CD4-positive, alpha-beta memory T cell (primary cell): Measurements from ENCODE around the gene TBC1D21. TPM values are rescaled to one million over a fixed set of nuclear protein-coding genes. Genes with fewer than 3 reads are reported as not detected.
"Not testable (repeated sequence)": the region's sequence is repeated elsewhere in the genome, so short reads cannot be mapped to it uniquely, and the experiment has no call there.

Source experiments
- CTCF ChIA-PET: fragments of 350-600 bp; sonication (Branson Sonifier 250); formaldehyde crosslinking; loops from one replicate; lab custom pipeline; 2021; ENCODE audit warnings: inconsistent platforms; ENCODE audit not compliant: partially characterized antibody; lab: Charles Lee
- POLR2A ChIA-PET: fragments of 350-600 bp; sonication (Branson Sonifier 250); formaldehyde crosslinking; loops from one replicate; lab custom pipeline; 2021; ENCODE audit not compliant: partially characterized antibody; lab: Charles Lee
- DNase-seq, 5 donors: peaks; one replicate each; pipeline versions ENCODE4 v3.0.0 to v3.0.0-alpha.2; 2020 to 2022; ENCODE audit warnings: mixed read lengths in 1 of 5
- H3K27ac ChIP-seq: one replicate; pipeline ENCODE4 v1.7.0; 2013; ENCODE audit warnings: low read depth, low read length
- H3K27me3 ChIP-seq: 2 replicates; pipeline ENCODE4 v1.7.0; 2013; ENCODE audit warnings: mild to moderate bottlenecking, low read length, moderate library complexity; ENCODE audit not compliant: insufficient read depth
- H3K36me3 ChIP-seq: 2 replicates; pipeline ENCODE4 v1.7.0; 2013; ENCODE audit warnings: mild to moderate bottlenecking, low read length, moderate library complexity; ENCODE audit not compliant: insufficient read depth
- H3K4me1 ChIP-seq: 2 replicates; pipeline ENCODE4 v1.7.0; 2013; ENCODE audit warnings: mild to moderate bottlenecking, low read length, moderate library complexity; ENCODE audit not compliant: insufficient read depth
- H3K4me3 ChIP-seq, 2 donors: one replicate each; pipeline ENCODE4 v1.7.0; 2013; ENCODE audit warnings: low read length in 2 of 2, mild to moderate bottlenecking in 1 of 2
- H3K9me3 ChIP-seq, 2 donors: one replicate each; pipeline ENCODE4 v1.7.0; 2013; ENCODE audit warnings: low read length in 2 of 2, control low read depth in 1 of 2; ENCODE audit not compliant: control insufficient read depth in 1 of 2
- H3K27ac Mint-ChIP-seq, 7 donors: one replicate each; pipeline ENCODE4 v1.8.0; 2020 to 2021; ENCODE audit warnings: mixed read lengths in 7 of 7, mild to moderate bottlenecking in 6 of 7, inconsistent platforms in 3 of 7, moderate library complexity in 3 of 7
- H3K27me3 Mint-ChIP-seq, 2 donors: one replicate each; pipeline ENCODE4 v1.8.0; 2020 to 2021; ENCODE audit warnings: mixed read lengths in 2 of 2
- H3K36me3 Mint-ChIP-seq, 2 donors: one replicate each; pipeline ENCODE4 v1.8.0; 2020 to 2021; ENCODE audit warnings: mixed read lengths in 2 of 2, inconsistent platforms in 1 of 2, mild to moderate bottlenecking in 1 of 2
- H3K4me1 Mint-ChIP-seq, 4 donors: one replicate each; pipeline ENCODE4 v1.8.0; 2020 to 2021; ENCODE audit warnings: mixed read lengths in 4 of 4, mild to moderate bottlenecking in 1 of 4
- H3K4me3 Mint-ChIP-seq, 8 donors: one replicate each; pipeline ENCODE4 v1.8.0; 2020 to 2021; ENCODE audit warnings: mixed read lengths in 8 of 8, mild to moderate bottlenecking in 7 of 8, moderate library complexity in 6 of 8, inconsistent platforms in 3 of 8
- H3K9me3 Mint-ChIP-seq, 8 donors: one replicate each; pipeline ENCODE4 v1.8.0; 2020 to 2021; ENCODE audit warnings: mixed read lengths in 8 of 8, mild to moderate bottlenecking in 5 of 8, inconsistent platforms in 3 of 8, moderate library complexity in 1 of 8
- intact Hi-C: fragments of 100-400 bp; cut with micrococcal nuclease; formaldehyde crosslinking; loops from one replicate; pipeline ENCODE4 v1.15.1; 2023
- polyA plus RNA-seq, 2 donors: library from polyadenylated mRNA; unstranded; fragments of 300-500 nt; fragmentation: Illumina TruSeq; gene quantifications; one replicate each; pipeline ENCODE4 v1.2.3, GENCODE V29; 2021
- total RNA-seq, 2 experiments: library from RNA; stranded (reverse); gene quantifications; one replicate each; pipeline ENCODE4 v1.2.3, GENCODE V29; 2021

TBC1D21 gene
- total and polyA plus RNA-seq, 4 experiments from 2014 or later, result not detected

GRCh38 chr15:73936181-73936580 lies 62.8 kb downstream of the TBC1D21 start:
- Histone ChIP-seq H3K9me3 (no peaks in the 10 kb centered on the region), H3K27me3 (no peaks in the 10 kb centered on the region), H3K36me3 (no peaks in the 10 kb centered on the region), H3K4me1 (peaks cover 36% of the 10 kb centered on the region), H3K27ac (no peak overlapping the region), H3K4me3 (no peak overlapping the region)
- ChIA-PET CTCF (interaction anchor here (0.9 to 2.5 kb wide), 7 partner anchors 9 to 62 kb away, joined by 4 to 9 read pairs (median 7); no protein-coding TSS in a partner anchor), POLR2A (interaction anchor here (1.8 to 2.3 kb wide), 2 partner anchors 9 to 29 kb away, joined by 5 to 12 read pairs; no protein-coding TSS in a partner anchor)
- Mint-ChIP-seq H3K9me3 (peaks cover 0 to 3% (median 0%) of the 10 kb centered on the region in 8 donors), H3K27ac (peak overlapping the region in 5 of 7 donors; percentile 1 to 76 (median 37)), H3K27me3 (no peaks in the 10 kb centered on the region), H3K4me3 (no peak overlapping the region), H3K4me1 (peaks cover 15 to 45% (median 34%) of the 10 kb centered on the region in 4 donors), H3K36me3 (no peaks in the 10 kb centered on the region)
- DNase-seq, result no peak
- intact Hi-C loops, result no loop called here

GRCh38 chr15:73936588-73937290 lies 63.4 kb downstream of the TBC1D21 start:
- H3K4me1 ChIP-seq, result peaks cover 38% of the 10 kb centered on the region
- peak overlapping the region in 6 of 7 donors; percentile 1 to 76 (median 40) for H3K27ac Mint-ChIP-seq

DNA sequence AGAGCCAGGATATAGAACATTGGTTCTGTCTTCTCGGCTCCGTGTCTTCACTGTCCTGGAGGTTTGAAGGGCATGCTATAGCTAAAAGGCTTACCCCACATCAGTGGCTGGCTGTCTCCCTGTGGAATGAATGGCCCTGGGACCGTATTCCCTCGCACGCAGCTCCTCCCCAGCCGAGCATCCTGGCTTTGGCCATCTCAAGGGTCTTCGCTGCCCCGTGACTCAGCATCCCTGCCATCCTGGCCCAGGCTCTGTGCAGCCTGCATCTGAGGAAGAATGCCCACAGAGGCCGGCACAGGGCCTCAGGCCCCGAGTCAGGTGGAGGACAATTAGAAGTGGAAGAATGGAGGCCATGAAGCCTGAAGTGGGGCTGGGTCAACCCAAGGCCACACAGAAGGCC lies 63.9 kb downstream of the TBC1D21 start:
- Histone ChIP-seq H3K36me3 (no peaks in the 10 kb centered on the region), H3K4me1 (peaks cover 40% of the 10 kb centered on the region), H3K27me3 (no peaks in the 10 kb centered on the region), H3K27ac (no peak overlapping the region), H3K4me3 (no peak overlapping the region), H3K9me3 (no peaks in the 10 kb centered on the region)
- H3K27ac Mint-ChIP-seq, result peak overlapping the region in 1 of 7 donors; percentile 8
- no peaks in the 10 kb centered on the region for H3K36me3 Mint-ChIP-seq
- no peak for DNase-seq
- H3K4me1 Mint-ChIP-seq, result peaks cover 21 to 47% (median 37%) of the 10 kb centered on the region in 4 donors
- CTCF ChIA-PET, result interaction anchor here (0.7 to 2.4 kb wide), 5 partner anchors 10 to 35 kb away, joined by 4 to 7 read pairs (median 6); no protein-coding TSS in a partner anchor
- no peak overlapping the region for H3K4me3 Mint-ChIP-seq
- POLR2A ChIA-PET, result interaction anchor here (2.3 kb wide), 1 partner anchor 10 kb away, joined by 12 read pairs; no protein-coding TSS in a partner anchor
- H3K27me3 Mint-ChIP-seq, result no peaks in the 10 kb centered on the region
- intact Hi-C loops, result no loop called here
- H3K9me3 Mint-ChIP-seq, result no peaks in the 10 kb centered on the region

More at GRCh38 chr15:73936588-73937290, 63.4 kb downstream of the TBC1D21 start:
- Histone ChIP-seq H3K4me3 (no peak overlapping the region), H3K27ac (no peak overlapping the region), H3K9me3 (no peaks in the 10 kb centered on the region), H3K36me3 (no peaks in the 10 kb centered on the region), H3K27me3 (no peaks in the 10 kb centered on the region)
- no peaks in the 10 kb centered on the region for H3K27me3 Mint-ChIP-seq
- intact Hi-C loops, result no loop called here
- H3K4me3 Mint-ChIP-seq, result no peak overlapping the region
- H3K4me1 Mint-ChIP-seq, result peaks cover 15 to 45% (median 34%) of the 10 kb centered on the region in 4 donors
- H3K9me3 Mint-ChIP-seq, result no peaks in the 10 kb centered on the region
- CTCF ChIA-PET, result interaction anchor here (0.7 to 2.4 kb wide), 5 partner anchors 9 to 36 kb away, joined by 4 to 7 read pairs (median 6); no protein-coding TSS in a partner anchor
- POLR2A ChIA-PET, result interaction anchor here (1.8 to 2.3 kb wide), 2 partner anchors 9 to 28 kb away, joined by 5 to 12 read pairs; no protein-coding TSS in a partner anchor
- DNase-seq, result no peak
- no peaks in the 10 kb centered on the region for H3K36me3 Mint-ChIP-seq

DNA sequence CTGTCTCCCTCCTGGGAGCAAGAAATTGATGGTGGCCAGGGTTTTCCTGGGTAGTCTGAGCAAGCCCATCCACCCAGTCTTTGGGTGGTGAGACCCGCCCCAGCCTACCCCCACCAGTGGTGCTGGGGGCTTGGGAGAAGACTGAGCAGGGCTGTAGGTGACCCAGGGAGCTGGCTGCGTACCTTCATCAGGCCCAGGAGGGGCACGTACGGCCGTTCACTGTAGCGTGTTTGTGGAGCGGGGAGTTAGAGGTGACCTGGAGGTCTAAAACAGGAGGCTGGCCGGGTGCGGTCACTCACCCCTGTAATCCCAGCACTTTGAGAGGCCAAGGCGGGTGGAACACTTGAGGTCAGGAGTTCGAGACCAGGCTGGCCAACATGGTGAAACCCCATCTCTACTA lies 64.4 kb downstream of the TBC1D21 start:
- H3K4me3 Mint-ChIP-seq, result no peak overlapping the region
- ChIA-PET CTCF (interaction anchor here (2.1 to 2.4 kb wide), 2 partner anchors 10 to 22 kb away, joined by 7 read pairs; no protein-coding TSS in a partner anchor), POLR2A (no interaction called here)
- H3K9me3 ChIP-seq, result no peaks in the 10 kb centered on the region
- H3K27me3 ChIP-seq, result no peaks in the 10 kb centered on the region
- no peak overlapping the region for H3K27ac Mint-ChIP-seq
- H3K4me3 ChIP-seq, result no peak overlapping the region
- no peak for DNase-seq
- intact Hi-C loops, result no loop called here
- H3K9me3 Mint-ChIP-seq, result no peaks in the 10 kb centered on the region
- H3K36me3 ChIP-seq, result no peaks in the 10 kb centered on the region
- peaks cover 44% of the 10 kb centered on the region for H3K4me1 ChIP-seq
- H3K4me1 Mint-ChIP-seq, result peaks cover 25 to 50% (median 39%) of the 10 kb centered on the region in 4 donors
- no peaks in the 10 kb centered on the region for H3K36me3 Mint-ChIP-seq
- no peaks in the 10 kb centered on the region for H3K27me3 Mint-ChIP-seq
- H3K27ac ChIP-seq, result no peak overlapping the region

GRCh38 chr15:73938516-73938915 lies 65.2 kb downstream of the TBC1D21 start:
- POLR2A ChIA-PET, H3K36me3 ChIP-seq, H3K27me3 Mint-ChIP-seq, H3K9me3 ChIP-seq, H3K36me3 Mint-ChIP-seq, H3K9me3 Mint-ChIP-seq, H3K27ac ChIP-seq, H3K27me3 ChIP-seq, DNase-seq, H3K4me3 ChIP-seq, intact Hi-C loops, H3K4me3 Mint-ChIP-seq: not testable (repeated sequence)
- H3K4me1 ChIP-seq, result peaks cover 46% of the 10 kb centered on the region
- peak overlapping the region in 1 of 7 donors; percentile 77 for H3K27ac Mint-ChIP-seq
- CTCF ChIA-PET, result interaction anchor here (1.1 to 2.4 kb wide), 4 partner anchors 11 to 26 kb away, joined by 3 to 9 read pairs (median 7); no protein-coding TSS in a partner anchor
- peaks cover 27 to 58% (median 41%) of the 10 kb centered on the region in 4 donors for H3K4me1 Mint-ChIP-seq

Other genes with a start within 250 kb of the TBC1D21 start
- 10 to 100 TPM; 36.5 to 36.6 TPM for gene NPTN, start 240.2 kb upstream of the TBC1D21 start, total RNA-seq
- gene NPTN, start 240.2 kb upstream of the TBC1D21 start, polyA plus RNA-seq, result 10 to 100 TPM; 33.5 to 39.8 TPM
- gene CD276, start 189.2 kb upstream of the TBC1D21 start, total RNA-seq, result 1 to 10 TPM; 2.6 to 2.9 TPM
- gene CD276, start 189.2 kb upstream of the TBC1D21 start, polyA plus RNA-seq, result not detected
- not detected for gene INSYN1, start 120.2 kb upstream of the TBC1D21 start, total RNA-seq
- gene INSYN1, start 120.2 kb upstream of the TBC1D21 start, polyA plus RNA-seq, result not detected
- 1 to 10 TPM; 1.6 to 2.1 TPM for gene LOXL1, start 52.9 kb downstream of the TBC1D21 start, total RNA-seq
- gene LOXL1, start 52.9 kb downstream of the TBC1D21 start, polyA plus RNA-seq, result 10 to 100 TPM in 1 of 2 donors, 1 to 10 TPM in 1; 6.4 to 13.1 TPM
- 10 to 100 TPM; 10.8 to 11.1 TPM for gene STOML1, start 118.7 kb downstream of the TBC1D21 start, total RNA-seq
- gene STOML1, start 118.7 kb downstream of the TBC1D21 start, polyA plus RNA-seq, result 1 to 10 TPM; 8.1 to 8.7 TPM
- 10 to 100 TPM; 61.5 to 66.6 TPM for gene PML, start 121.2 kb downstream of the TBC1D21 start, total RNA-seq
- gene PML, start 121.2 kb downstream of the TBC1D21 start, polyA plus RNA-seq, result 10 to 100 TPM in 1 of 2 donors, 1 to 10 TPM in 1; 9.6 to 33.2 TPM
- under 1 TPM; 0.17 to 0.20 TPM for gene GOLGA6A, start 209.0 kb downstream of the TBC1D21 start, total RNA-seq
- not detected for gene GOLGA6A, start 209.0 kb downstream of the TBC1D21 start, polyA plus RNA-seq